Spleen (tissue), 7 donors: ENCODE data around the gene CCDC86.

Source experiments
- CTCF ChIP-seq, 11 experiments: fragments of 200-600 bp in 7 of 11; fragments of 450-650 bp in 4 of 11; sonication (generic) in 4 of 11; IDR thresholded peaks in 8 of 11; conservative IDR thresholded peaks in 3 of 11; 1 replicate in 7 of 11; 2 replicates in 4 of 11; pipeline versions ENCODE4 v1.4.0 to v1.8.0; 2016 to 2021; ENCODE audit warnings: antibody characterized with exemption in 11 of 11, inconsistent platforms in 4 of 11, mild to moderate bottlenecking in 1 of 11
- POLR2A ChIP-seq, 3 donors: fragments of 450-650 bp; IDR thresholded peaks; one replicate each; pipeline ENCODE4 v1.5.1; 2017; ENCODE audit warnings: antibody characterized with exemption in 3 of 3, mild to moderate bottlenecking in 1 of 3
- POLR2AphosphoS5 ChIP-seq, 3 donors: sonication (generic); formaldehyde crosslinking; IDR thresholded peaks; one replicate each; pipeline ENCODE4 v1.5.1; 2017; ENCODE audit warnings: antibody characterized with exemption in 3 of 3
- donor health status: DM: no; HTN: no; CAD: no; lungs with moderate emphysema.
- donor health status: DM: no; HTN: no; CAD: no.
- donor health status: DM: no; HTN: no; CAD: no.

- TF ChIP-seq CTCF (IDR thresholded peaks at IDR 0.05 in 8 of 11, conservative IDR thresholded peaks at IDR 0.05 in 3 of 11) (no peak), POLR2A (IDR thresholded peaks at IDR 0.05) (no peak), POLR2AphosphoS5 (IDR thresholded peaks at IDR 0.05) (no peak)
Measured at GRCh38 chr11:60855726-60856633, 14.1 kb downstream of the CCDC86 start, which contains the start of gene PTGDR2.
